ENCODE data around the gene KLHL6. TPM values are rescaled to one million over a fixed set of nuclear protein-coding genes. Genes with fewer than 3 reads are reported as not detected.

The KLHL6 gene
- total RNA-seq, 1 experiment from 2014 or later: not detected

GRCh38 chr3:183581496-183582155, 26.1 kb upstream of the KLHL6 start:
- no TSS peak for BruUV-seq (replicated peaks)
- ChIA-PET POLR2A (ENCODE audit: low non-redundant PET) (no interaction called here), CTCF (interaction anchor here (0.7 kb wide), 1 partner anchor 983 kb away, joined by 3 read pairs; no protein-coding TSS in a partner anchor)
- Histone ChIP-seq H3K4me3 (ENCODE audit: low read depth, low read length, poor library complexity, severe bottlenecking) (no peak overlapping the region), H3K4me1 (ENCODE audit: insufficient read depth, low read length, poor library complexity, severe bottlenecking) (peaks cover 6% of the 10 kb centered on the region), H3K27me3 (replicated peaks; ENCODE audit: insufficient read depth, low read depth, low read length, poor library complexity) (peaks cover 50% of the 10 kb centered on the region), H3K27ac (ENCODE audit: low read depth, low read length, poor library complexity, severe bottlenecking) (no peak overlapping the region), H3K9me3 (ENCODE audit: low read depth, low read length, poor library complexity, severe bottlenecking) (no peaks in the 10 kb centered on the region), H3K36me3 (ENCODE audit: insufficient read depth, low read length, poor library complexity, severe bottlenecking) (no peaks in the 10 kb centered on the region)
- intact Hi-C loops (cut with micrococcal nuclease; ENCODE audit: unreplicated experiment): no loop called here
- TF ChIP-seq, protein P1, sequence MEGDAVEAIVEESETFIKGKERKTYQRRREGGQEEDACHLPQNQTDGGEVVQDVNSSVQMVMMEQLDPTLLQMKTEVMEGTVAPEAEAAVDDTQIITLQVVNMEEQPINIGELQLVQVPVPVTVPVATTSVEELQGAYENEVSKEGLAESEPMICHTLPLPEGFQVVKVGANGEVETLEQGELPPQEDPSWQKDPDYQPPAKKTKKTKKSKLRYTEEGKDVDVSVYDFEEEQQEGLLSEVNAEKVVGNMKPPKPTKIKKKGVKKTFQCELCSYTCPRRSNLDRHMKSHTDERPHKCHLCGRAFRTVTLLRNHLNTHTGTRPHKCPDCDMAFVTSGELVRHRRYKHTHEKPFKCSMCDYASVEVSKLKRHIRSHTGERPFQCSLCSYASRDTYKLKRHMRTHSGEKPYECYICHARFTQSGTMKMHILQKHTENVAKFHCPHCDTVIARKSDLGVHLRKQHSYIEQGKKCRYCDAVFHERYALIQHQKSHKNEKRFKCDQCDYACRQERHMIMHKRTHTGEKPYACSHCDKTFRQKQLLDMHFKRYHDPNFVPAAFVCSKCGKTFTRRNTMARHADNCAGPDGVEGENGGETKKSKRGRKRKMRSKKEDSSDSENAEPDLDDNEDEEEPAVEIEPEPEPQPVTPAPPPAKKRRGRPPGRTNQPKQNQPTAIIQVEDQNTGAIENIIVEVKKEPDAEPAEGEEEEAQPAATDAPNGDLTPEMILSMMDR (conservative IDR thresholded peaks at IDR 0.05; ENCODE audit: low read depth, low read length): no peak
- TF ChIP-seq EZH2 (IDR thresholded peaks at IDR 0.05; ENCODE audit: borderline replicate concordance, low read depth, low read length, poor library complexity, severe bottlenecking): no peak
- no peak for DNase-seq (ENCODE audit: low spot score)

DNA sequence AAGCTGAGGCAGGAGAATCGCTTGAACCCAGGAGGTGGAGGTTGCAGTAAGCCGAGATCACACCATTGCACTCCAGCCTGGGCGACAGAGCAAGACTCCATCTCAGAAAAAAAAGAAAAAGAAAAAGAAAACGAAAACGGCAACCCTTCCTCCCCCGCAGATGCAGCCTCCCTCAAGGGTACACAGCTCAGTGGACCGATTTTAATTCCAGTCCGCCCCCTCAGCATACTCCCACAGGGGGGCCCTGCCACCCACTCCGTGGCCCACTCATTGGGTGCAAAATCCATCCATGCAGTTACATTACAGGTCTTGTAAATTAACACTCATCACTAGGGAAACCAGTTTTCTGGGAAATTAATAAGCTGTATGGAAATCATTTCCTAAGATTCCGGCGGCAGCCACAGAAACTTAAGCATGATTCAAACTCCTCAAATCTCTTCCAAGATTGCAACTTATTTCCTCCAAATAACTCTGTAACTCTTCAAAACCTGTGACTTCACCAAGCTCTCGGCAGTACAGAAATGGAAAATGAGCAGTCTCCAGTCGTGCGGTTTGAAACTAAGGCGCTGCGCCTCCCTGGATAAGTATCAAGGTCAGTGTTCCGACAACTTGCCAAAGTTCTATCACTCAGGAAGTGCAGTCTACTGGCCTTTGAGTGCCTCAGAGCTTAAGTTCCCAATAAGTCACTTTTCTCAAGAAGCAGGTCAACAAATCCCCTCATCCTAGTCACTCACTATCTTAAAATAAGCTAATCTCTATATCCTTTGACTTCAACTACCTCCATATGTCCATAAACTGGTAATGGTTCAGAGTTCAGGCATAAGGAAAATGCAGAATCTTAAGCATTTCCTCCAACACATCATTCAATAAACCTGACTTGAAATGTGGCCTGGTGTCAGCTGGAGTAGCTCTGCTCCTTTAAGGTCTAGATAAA, 24.7 kb upstream of the KLHL6 start:
- no TSS peak for BruUV-seq (replicated peaks)
- intact Hi-C loops (cut with micrococcal nuclease; ENCODE audit: unreplicated experiment): no loop called here
- ChIA-PET CTCF (no interaction called here), POLR2A (ENCODE audit: low non-redundant PET) (no interaction called here)
- H3K9me3 ChIP-seq (ENCODE audit: low read depth, low read length, poor library complexity, severe bottlenecking): no peaks in the 10 kb centered on the region
- peaks cover 53% of the 10 kb centered on the region for H3K27me3 ChIP-seq (replicated peaks; ENCODE audit: insufficient read depth, low read depth, low read length, poor library complexity)
- H3K36me3 ChIP-seq (ENCODE audit: insufficient read depth, low read length, poor library complexity, severe bottlenecking): no peaks in the 10 kb centered on the region
- no peak for TF ChIP-seq EZH2 (IDR thresholded peaks at IDR 0.05; ENCODE audit: borderline replicate concordance, low read depth, low read length, poor library complexity, severe bottlenecking)
- TF ChIP-seq, protein P1 (conservative IDR thresholded peaks at IDR 0.05; ENCODE audit: low read depth, low read length): no peak
- H3K4me3 ChIP-seq (ENCODE audit: low read depth, low read length, poor library complexity, severe bottlenecking): no peak overlapping the region
- H3K4me1 ChIP-seq (ENCODE audit: insufficient read depth, low read length, poor library complexity, severe bottlenecking): peaks cover 13% of the 10 kb centered on the region
- DNase-seq (ENCODE audit: low spot score): no peak
- H3K27ac ChIP-seq (ENCODE audit: low read depth, low read length, poor library complexity, severe bottlenecking): no peak overlapping the region

- ChIA-PET CTCF (no interaction called here), POLR2A (ENCODE audit: low non-redundant PET) (no interaction called here)
- Histone ChIP-seq H3K9me3 (ENCODE audit: low read depth, low read length, poor library complexity, severe bottlenecking) (no peaks in the 10 kb centered on the region), H3K36me3 (ENCODE audit: insufficient read depth, low read length, poor library complexity, severe bottlenecking) (no peaks in the 10 kb centered on the region), H3K4me1 (ENCODE audit: insufficient read depth, low read length, poor library complexity, severe bottlenecking) (peaks cover 13% of the 10 kb centered on the region), H3K27me3 (replicated peaks; ENCODE audit: insufficient read depth, low read depth, low read length, poor library complexity) (peaks cover 56% of the 10 kb centered on the region), H3K27ac (ENCODE audit: low read depth, low read length, poor library complexity, severe bottlenecking) (no peak overlapping the region), H3K4me3 (ENCODE audit: low read depth, low read length, poor library complexity, severe bottlenecking) (no peak overlapping the region)
- BruUV-seq (replicated peaks): no TSS peak
- TF ChIP-seq EZH2 (IDR thresholded peaks at IDR 0.05; ENCODE audit: borderline replicate concordance, low read depth, low read length, poor library complexity, severe bottlenecking): no peak
- TF ChIP-seq, protein P1 (conservative IDR thresholded peaks at IDR 0.05; ENCODE audit: low read depth, low read length): no peak
- no peak for DNase-seq (ENCODE audit: low spot score)
- intact Hi-C loops (cut with micrococcal nuclease; ENCODE audit: unreplicated experiment): no loop called here
Measured at GRCh38 chr3:183578179-183578578, 22.7 kb upstream of the KLHL6 start.

Measured in A673 (cell line).